ENCODE results near the gene TRPM5.
"Not testable (repeated sequence)": the region's sequence is repeated elsewhere in the genome, so short reads cannot be mapped to it uniquely, and the experiment has no call there.

TRPM5 gene
- 0.04 to 1.7 (median 0.27) reads per million in 3 experiments for total RNA-seq

GRCh38 chr11:2443881-2444820 is at the start of gene TRPM5:
TSS of gene TRPM5 (minus strand) at chr11:2444514. CDS start at chr11:2423036, 21,478 bp downstream.
- peak; percentile 59 for DNase-seq

- DNase-seq, result no peak
These were observed 44.8 kb upstream of the TRPM5 start for GRCh38 chr11:2489083-2489482.

GRCh38 chr11:2488004-2488403 is 43.7 kb upstream of the TRPM5 start:
- no peak for DNase-seq

- DNase-seq, result no peak
These were observed 40.3 kb upstream of the TRPM5 start for GRCh38 chr11:2484576-2485125.

GRCh38 chr11:2483426-2483825 is 39.1 kb upstream of the TRPM5 start:
- no peak for DNase-seq

GRCh38 chr11:2482745-2483144 is 38.4 kb upstream of the TRPM5 start:
- no peak for DNase-seq

- DNase-seq, result no peak
These were observed 37.9 kb upstream of the TRPM5 start for GRCh38 chr11:2482204-2482603.

GRCh38 chr11:2481253-2481652 is 36.9 kb upstream of the TRPM5 start:
- DNase-seq, result no peak

- no peak for DNase-seq
These were observed 36.5 kb upstream of the TRPM5 start for GRCh38 chr11:2480874-2481220.

GRCh38 chr11:2480067-2480873 is 36.0 kb upstream of the TRPM5 start:
- DNase-seq, result not testable (repeated sequence)

GRCh38 chr11:2477936-2478335 is 33.6 kb upstream of the TRPM5 start:
- DNase-seq, result no peak

- DNase-seq, result no peak
These were observed 32.9 kb upstream of the TRPM5 start for GRCh38 chr11:2477254-2477653.

- DNase-seq, result no peak
These were observed 31.0 kb upstream of the TRPM5 start for GRCh38 chr11:2475136-2475918.

GRCh38 chr11:2474059-2474901 is 30.0 kb upstream of the TRPM5 start:
- no peak for DNase-seq

GRCh38 chr11:2473361-2474058 is 29.2 kb upstream of the TRPM5 start:
- no peak for DNase-seq

- no peak for DNase-seq
These were observed 28.3 kb upstream of the TRPM5 start for GRCh38 chr11:2472428-2473186.

- DNase-seq, result no peak
These were observed 27.4 kb upstream of the TRPM5 start for GRCh38 chr11:2471804-2472096.

GRCh38 chr11:2471048-2471803 is 26.9 kb upstream of the TRPM5 start:
- no peak for DNase-seq

GRCh38 chr11:2470495-2470894 is 26.2 kb upstream of the TRPM5 start:
- DNase-seq, result no peak

Data from central memory CD4-positive, alpha-beta T cell (primary cell).